VCaP (cell line): ENCODE results near the gene SIDT1.

Source experiments
- H3K27ac ChIP-seq: fragments of 450-650 bp; 2 replicates; pipeline ENCODE4 v1.5.1; 2017
- CTCF ChIP-seq: fragments of 450-650 bp; conservative IDR thresholded peaks from 2 replicates; pipeline ENCODE4 v1.5.1; 2017; ENCODE audit warnings: mild to moderate bottlenecking, moderate library complexity

SIDT1 gene

GRCh38 chr3:113676261-113676660 is 143.9 kb downstream of the SIDT1 start:
- no peak overlapping the region for H3K27ac ChIP-seq
- no peak for TF ChIP-seq CTCF

GRCh38 chr3:113677737-113678136 is 145.4 kb downstream of the SIDT1 start:
- H3K27ac ChIP-seq: no peak overlapping the region
- no peak for TF ChIP-seq CTCF

GRCh38 chr3:113678773-113679172 is 146.4 kb downstream of the SIDT1 start:
- no peak for TF ChIP-seq CTCF

More at GRCh38 chr3:113678773-113679172, 146.4 kb downstream of the SIDT1 start:
- H3K27ac ChIP-seq: no peak overlapping the region
